Loucy (cell line): ENCODE results near the gene BRINP2.

ENCODE experiments used
- H2AFZ ChIP-seq: fragments of 200-600 bp; sonication (generic); 2 replicates; pipeline ENCODE4 v1.6.0; 2016; ENCODE audit warnings: antibody characterized with exemption, mild to moderate bottlenecking, low read length, moderate library complexity
- H3F3A ChIP-seq: fragments of 200-600 bp; 2 replicates; pipeline ENCODE4 v1.6.0; 2016; ENCODE audit warnings: antibody characterized with exemption, low read depth, mild to moderate bottlenecking
- H3K27me3 ChIP-seq: fragments of 200-600 bp; sonication (generic); 2 replicates; pipeline ENCODE4 v1.6.1; 2014; ENCODE audit warnings: low read length, mild to moderate bottlenecking; ENCODE audit not compliant: insufficient read depth, poor library complexity, severe bottlenecking
- H3K36me3 ChIP-seq: fragments of 200-600 bp; sonication (generic); 2 replicates; pipeline ENCODE4 v1.6.1; 2016; ENCODE audit warnings: low read length; ENCODE audit not compliant: insufficient read depth
- H3K4me1 ChIP-seq: fragments of 200-600 bp; sonication (generic); 2 replicates; pipeline ENCODE4 v1.5.1; 2014; ENCODE audit warnings: low read length, mild to moderate bottlenecking; ENCODE audit not compliant: insufficient read depth, poor library complexity, severe bottlenecking
- H3K4me2 ChIP-seq: fragments of 200-600 bp; sonication (generic); 2 replicates; pipeline ENCODE4 v1.6.0; 2014; ENCODE audit warnings: antibody characterized with exemption, low read length, low read depth, mild to moderate bottlenecking; ENCODE audit not compliant: poor library complexity, severe bottlenecking
- H3K4me3 ChIP-seq: fragments of 200-600 bp; sonication (generic); 2 replicates; pipeline ENCODE4 v1.5.1; 2014; ENCODE audit warnings: low read length, mild to moderate bottlenecking, mixed read lengths; ENCODE audit not compliant: poor library complexity, severe bottlenecking
- H3K79me2 ChIP-seq: fragments of 200-600 bp; sonication (generic); 2 replicates; pipeline ENCODE4 v1.6.1; 2014; ENCODE audit warnings: low read length; ENCODE audit not compliant: insufficient read depth
- H3K9ac ChIP-seq: fragments of 200-600 bp; sonication (generic); 2 replicates; pipeline ENCODE4 v1.6.0; 2014; ENCODE audit warnings: mild to moderate bottlenecking, low read depth, low read length, moderate library complexity; ENCODE audit not compliant: poor library complexity, severe bottlenecking
- H3K9me2 ChIP-seq: fragments of 200-600 bp; sonication (generic); replicated peaks from 2 replicates; pipeline ENCODE4 v1.6.1; 2016; ENCODE audit warnings: low read depth, low read length, mixed read lengths
- H3K9me3 ChIP-seq: fragments of 200-600 bp; sonication (generic); 2 replicates; pipeline ENCODE4 v1.6.1; 2014; ENCODE audit warnings: mild to moderate bottlenecking, antibody characterized with exemption, low read length, low read depth; ENCODE audit not compliant: insufficient read depth
- H4K20me1 ChIP-seq: fragments of 200-600 bp; sonication (generic); 2 replicates; pipeline ENCODE4 v1.6.0; 2014; ENCODE audit warnings: antibody characterized with exemption, low read length, mild to moderate bottlenecking; ENCODE audit not compliant: insufficient read depth, poor library complexity, severe bottlenecking
- EZH2phosphoT487 ChIP-seq: fragments of 200-600 bp; IDR thresholded peaks from 2 replicates; pipeline ENCODE4 v1.6.1; 2018; ENCODE audit warnings: antibody characterized with exemption, mild to moderate bottlenecking, moderate library complexity, borderline replicate concordance
- TF ChIP-seq, protein P1 (sequence below): fragments of 200-600 bp; sonication (generic); conservative IDR thresholded peaks from 2 replicates; pipeline ENCODE4 v1.5.1; 2014; ENCODE audit warnings: mild to moderate bottlenecking, antibody characterized with exemption, low read length

BRINP2 gene

DNA sequence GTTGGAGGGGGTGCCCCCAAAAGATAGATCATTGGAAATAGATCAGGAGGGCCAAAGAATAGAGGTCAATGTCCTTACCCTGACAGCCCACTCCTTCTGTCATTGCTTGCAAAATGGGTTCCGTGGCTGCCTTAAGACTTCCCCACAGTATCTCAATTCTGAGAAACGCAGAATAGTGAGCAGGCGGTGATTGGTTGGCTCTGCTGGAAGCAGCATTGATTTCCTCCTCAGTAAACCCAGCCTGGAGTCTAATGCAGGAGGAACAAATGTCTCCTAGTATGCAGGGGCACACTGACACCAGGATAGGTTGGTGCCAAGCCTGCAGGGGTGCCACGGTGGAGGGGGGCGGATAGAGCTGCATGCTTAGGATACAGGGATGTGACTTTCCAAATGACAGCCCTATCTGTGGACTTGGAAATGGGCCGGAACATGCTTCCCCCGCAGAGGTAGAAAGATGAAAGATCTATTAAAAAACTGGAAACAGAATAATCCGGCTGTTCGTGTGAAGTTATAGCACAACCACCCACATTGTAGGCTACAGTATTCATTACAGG, 76.9 kb downstream of the BRINP2 start:
- no peak for TF ChIP-seq EZH2phosphoT487
- TF ChIP-seq, protein P1, sequence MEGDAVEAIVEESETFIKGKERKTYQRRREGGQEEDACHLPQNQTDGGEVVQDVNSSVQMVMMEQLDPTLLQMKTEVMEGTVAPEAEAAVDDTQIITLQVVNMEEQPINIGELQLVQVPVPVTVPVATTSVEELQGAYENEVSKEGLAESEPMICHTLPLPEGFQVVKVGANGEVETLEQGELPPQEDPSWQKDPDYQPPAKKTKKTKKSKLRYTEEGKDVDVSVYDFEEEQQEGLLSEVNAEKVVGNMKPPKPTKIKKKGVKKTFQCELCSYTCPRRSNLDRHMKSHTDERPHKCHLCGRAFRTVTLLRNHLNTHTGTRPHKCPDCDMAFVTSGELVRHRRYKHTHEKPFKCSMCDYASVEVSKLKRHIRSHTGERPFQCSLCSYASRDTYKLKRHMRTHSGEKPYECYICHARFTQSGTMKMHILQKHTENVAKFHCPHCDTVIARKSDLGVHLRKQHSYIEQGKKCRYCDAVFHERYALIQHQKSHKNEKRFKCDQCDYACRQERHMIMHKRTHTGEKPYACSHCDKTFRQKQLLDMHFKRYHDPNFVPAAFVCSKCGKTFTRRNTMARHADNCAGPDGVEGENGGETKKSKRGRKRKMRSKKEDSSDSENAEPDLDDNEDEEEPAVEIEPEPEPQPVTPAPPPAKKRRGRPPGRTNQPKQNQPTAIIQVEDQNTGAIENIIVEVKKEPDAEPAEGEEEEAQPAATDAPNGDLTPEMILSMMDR: no peak
- H3K36me3 ChIP-seq: no peaks in the 10 kb centered on the region
- H3K4me3 ChIP-seq: no peak overlapping the region
- no peaks in the 10 kb centered on the region for H3K27me3 ChIP-seq
- no peak overlapping the region for H3K9ac ChIP-seq
- H3K4me2 ChIP-seq: no peak overlapping the region
- H2AFZ ChIP-seq: no peak overlapping the region
- no peaks in the 10 kb centered on the region for H3K4me1 ChIP-seq
- no peaks in the 10 kb centered on the region for H3F3A ChIP-seq
- no peaks in the 10 kb centered on the region for H3K79me2 ChIP-seq
- H3K9me2 ChIP-seq: no peaks in the 10 kb centered on the region
- no peaks in the 10 kb centered on the region for H3K9me3 ChIP-seq
- no peaks in the 10 kb centered on the region for H4K20me1 ChIP-seq

DNA sequence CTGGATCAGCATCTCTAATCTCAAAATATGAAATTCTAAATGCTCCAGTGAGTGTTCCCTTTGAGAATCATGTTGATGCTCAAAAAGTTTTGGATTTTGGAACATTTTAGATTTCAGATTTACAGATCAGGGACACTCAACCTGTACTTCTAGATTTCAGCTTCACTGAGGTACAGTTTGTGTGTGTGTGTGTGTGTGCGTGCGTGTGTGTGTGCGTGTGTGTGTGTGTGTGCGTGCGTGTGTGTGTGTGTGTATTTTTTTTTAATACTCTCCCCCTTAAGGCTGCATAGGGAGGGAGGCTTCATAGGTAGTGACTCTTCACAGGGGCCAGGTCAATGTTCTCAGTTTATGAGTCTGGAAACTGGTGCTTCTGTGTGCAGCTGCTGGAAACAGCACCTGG, 77.5 kb downstream of the BRINP2 start:
- H3K79me2 ChIP-seq: no peaks in the 10 kb centered on the region
- H3K4me3 ChIP-seq: no peak overlapping the region
- no peaks in the 10 kb centered on the region for H4K20me1 ChIP-seq
- H3F3A ChIP-seq: no peaks in the 10 kb centered on the region
- H3K9ac ChIP-seq: no peak overlapping the region
- TF ChIP-seq EZH2phosphoT487: no peak
- TF ChIP-seq, protein P1: no peak
- no peaks in the 10 kb centered on the region for H3K9me2 ChIP-seq
- H3K36me3 ChIP-seq: no peaks in the 10 kb centered on the region
- no peaks in the 10 kb centered on the region for H3K27me3 ChIP-seq
- no peaks in the 10 kb centered on the region for H3K4me1 ChIP-seq
- no peak overlapping the region for H3K4me2 ChIP-seq
- no peak overlapping the region for H2AFZ ChIP-seq
- no peaks in the 10 kb centered on the region for H3K9me3 ChIP-seq

DNA sequence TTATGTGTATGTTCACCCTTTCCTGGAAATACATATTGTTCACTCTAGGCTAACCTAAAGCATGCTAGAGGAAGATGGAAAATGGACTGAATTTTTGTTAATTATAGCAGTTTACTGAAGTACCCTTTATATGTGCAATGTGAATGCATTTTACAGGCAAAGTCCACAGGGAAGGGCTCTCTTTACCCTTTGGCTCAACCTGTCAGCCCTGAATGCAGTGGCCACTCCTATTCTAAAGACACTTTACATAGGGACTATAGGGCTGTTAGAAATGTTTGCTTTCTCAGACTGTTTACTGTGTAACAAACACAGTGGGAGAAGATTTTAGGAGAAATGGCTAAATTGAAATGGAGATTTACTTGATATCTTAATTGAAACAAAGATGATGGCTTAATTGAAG, 78.5 kb downstream of the BRINP2 start:
- H3K27me3 ChIP-seq: no peaks in the 10 kb centered on the region
- no peaks in the 10 kb centered on the region for H3K9me3 ChIP-seq
- H3K9ac ChIP-seq: no peak overlapping the region
- no peaks in the 10 kb centered on the region for H3K9me2 ChIP-seq
- H3K4me3 ChIP-seq: no peak overlapping the region
- no peak overlapping the region for H2AFZ ChIP-seq
- H3K36me3 ChIP-seq: no peaks in the 10 kb centered on the region
- H4K20me1 ChIP-seq: no peaks in the 10 kb centered on the region
- no peak overlapping the region for H3K4me2 ChIP-seq
- no peaks in the 10 kb centered on the region for H3F3A ChIP-seq
- no peaks in the 10 kb centered on the region for H3K79me2 ChIP-seq
- no peak for TF ChIP-seq EZH2phosphoT487
- TF ChIP-seq, protein P1: no peak
- no peaks in the 10 kb centered on the region for H3K4me1 ChIP-seq
